ENCODE results near the gene PTPRM. TPM values are rescaled to one million over a fixed set of nuclear protein-coding genes. Genes with fewer than 3 reads are reported as not detected.

PTPRM gene
- polyA plus RNA-seq, 1 donor = 85.4 TPM

DNA sequence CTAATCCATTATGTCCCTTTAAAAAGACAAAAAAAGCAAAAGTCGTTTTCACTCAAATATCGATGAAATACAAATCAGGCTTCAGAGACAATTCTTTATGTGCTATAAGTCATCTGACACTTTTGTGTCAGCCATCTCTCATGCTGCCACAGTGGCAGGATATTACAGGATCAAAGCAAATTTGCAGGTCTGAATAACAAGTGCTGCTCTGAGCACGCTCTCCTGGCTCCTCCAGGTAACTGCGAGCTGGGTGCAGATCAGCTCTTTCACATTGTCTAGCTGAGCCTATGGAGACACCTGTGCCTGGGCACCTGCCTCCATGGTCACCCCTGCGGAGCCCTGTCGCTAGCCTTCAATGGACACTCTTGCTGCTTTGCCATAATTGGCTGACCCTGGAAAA lies 792.0 kb downstream of the PTPRM start:
- no peak for DNase-seq (ENCODE audit: low read depth)

DNA sequence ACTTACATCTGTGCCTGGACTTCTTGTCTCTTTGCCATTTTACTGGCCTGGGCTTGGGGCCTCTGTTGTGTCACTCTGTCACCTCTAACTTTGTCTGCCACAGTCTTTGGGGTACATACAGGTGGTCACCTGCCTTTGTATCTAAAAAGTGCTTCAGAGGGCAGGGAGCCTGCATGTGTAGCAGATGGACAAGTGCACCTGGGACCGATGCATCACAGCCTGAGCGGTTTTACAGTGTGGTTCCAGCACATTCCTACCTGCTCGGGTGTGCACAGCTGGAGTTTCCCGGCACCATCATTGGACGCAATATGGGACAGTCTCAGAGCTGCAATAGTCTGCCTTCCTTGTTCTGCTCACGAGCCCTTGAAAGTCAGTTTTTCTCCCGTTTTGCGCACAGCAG lies 792.4 kb downstream of the PTPRM start:
- DNase-seq (ENCODE audit: low read depth) = no peak

DNA sequence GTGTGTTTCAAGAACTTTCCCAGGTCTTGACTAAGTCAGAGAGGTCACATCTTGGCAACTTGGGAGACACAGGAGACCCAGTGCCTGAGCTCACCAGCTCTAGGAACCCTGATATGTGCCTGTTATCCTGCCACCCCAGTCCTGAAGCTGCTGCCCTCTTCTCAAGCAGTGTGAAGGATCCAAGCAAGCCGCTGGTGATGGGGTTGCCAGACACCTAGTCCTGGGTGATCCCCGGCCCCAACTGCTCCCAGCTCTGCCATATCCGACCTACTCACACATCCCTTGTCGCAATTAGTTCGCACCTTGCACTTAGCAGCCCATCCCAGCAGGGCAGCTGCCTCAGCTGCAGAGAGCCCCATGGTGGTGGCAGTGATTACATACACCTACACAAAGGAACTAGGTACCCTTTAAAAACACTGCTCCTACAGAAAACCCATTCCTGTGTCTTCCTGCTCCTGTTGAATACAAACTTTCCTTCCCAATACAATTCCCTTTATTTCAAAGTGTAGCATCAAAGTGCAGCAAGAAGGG lies 794.9 kb downstream of the PTPRM start:
- no peak for DNase-seq (ENCODE audit: low read depth)

DNA sequence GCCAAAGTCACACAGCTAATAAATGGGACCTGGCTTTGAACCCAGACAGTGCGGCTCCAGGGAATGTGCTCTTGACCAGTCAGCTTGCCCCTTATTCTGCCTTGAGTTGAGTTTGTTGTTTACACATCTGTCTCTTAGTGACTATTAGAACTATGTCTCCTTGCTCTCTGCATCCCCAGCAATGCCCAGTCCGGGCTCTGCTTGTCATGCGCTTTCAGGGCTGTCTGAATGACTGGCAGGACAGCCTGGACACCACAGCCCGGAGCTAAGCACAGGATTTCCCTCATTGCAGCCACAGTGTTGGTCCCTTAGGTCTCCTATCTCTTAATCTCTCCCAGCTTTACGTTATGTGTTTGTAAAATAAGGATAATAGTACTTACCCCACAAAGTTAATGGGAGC lies 795.7 kb downstream of the PTPRM start:
- no peak for DNase-seq (ENCODE audit: low read depth)

DNA sequence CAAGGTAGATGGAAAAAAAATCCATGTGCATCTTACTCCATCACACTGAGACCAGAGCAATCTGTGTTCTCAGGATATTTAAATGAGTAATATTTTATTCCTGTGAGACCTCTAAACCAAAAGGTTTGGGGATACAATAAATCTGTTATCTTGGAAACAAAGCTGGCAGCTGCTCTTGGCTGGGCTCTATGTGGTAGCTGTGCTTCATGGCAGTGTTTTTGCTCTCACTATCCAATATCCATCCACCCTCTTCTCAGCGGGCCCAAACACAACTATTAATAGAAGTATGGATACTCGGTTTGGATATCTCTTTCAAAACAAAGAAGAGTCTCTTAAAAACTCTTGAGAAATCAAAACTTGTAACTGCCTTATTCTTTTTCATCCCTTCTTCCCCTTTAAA lies 797.3 kb downstream of the PTPRM start:
- DNase-seq (ENCODE audit: low read depth) = no peak

DNA sequence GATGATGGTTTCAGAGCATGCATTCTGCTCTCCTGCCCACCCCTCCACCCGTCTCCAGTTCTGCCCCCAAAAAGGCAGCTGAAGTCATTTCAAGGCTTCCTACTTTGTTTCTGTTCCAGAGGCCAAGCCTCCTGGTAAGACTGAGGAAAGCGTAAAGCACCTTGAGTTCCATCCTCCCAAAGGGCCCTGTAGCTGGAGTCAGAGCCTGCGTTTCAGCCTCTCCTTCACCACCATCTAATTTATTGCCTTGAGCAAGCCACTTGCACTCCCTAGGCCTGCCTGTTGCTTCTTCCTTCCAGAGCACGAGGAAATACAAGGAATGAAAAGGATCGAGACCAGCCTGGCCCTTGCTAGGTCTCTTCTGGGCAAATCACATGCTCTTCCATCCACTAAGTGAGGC lies 797.9 kb downstream of the PTPRM start:
- DNase-seq (ENCODE audit: low read depth) = no peak

DNA sequence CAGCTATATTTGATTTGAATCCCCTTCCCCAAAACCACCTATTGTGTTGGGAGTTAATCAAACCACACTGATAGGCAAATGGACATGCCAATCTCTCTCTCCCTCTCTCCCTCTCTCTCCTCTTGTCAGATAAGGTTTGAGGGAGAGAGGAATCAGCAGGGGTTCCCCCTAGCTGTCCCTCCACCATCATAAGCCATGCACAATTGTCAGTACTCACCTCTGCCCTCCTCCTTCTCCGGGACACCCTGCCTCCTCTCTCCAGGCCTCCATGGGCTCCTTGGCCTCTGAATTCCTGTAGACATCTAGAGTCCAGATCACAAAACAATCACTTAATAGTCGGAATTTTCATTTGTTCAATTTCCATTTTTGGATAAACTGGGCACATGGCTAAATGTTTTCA lies 798.4 kb downstream of the PTPRM start:
- no peak for DNase-seq (ENCODE audit: low read depth)

DNA sequence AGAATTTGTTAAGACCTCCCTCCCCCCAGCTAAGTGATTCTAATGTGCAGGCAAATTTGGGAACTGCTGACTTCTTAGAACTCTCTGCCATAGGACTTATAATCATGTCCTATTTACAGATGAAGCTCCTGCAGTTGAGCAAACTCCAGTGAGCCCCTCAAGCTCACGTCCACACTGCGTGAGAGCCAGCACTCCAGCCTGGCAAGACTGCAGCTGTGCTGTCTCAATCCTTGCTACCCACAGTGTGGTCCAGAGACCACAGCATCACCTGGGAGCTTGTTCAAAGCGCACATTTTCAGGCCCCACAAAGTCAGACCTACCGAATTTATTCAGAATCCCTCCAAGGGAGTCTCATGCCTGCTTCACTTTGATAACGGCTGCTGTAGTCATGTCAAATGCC lies 799.0 kb downstream of the PTPRM start:
- DNase-seq (ENCODE audit: low read depth) = no peak

DNA sequence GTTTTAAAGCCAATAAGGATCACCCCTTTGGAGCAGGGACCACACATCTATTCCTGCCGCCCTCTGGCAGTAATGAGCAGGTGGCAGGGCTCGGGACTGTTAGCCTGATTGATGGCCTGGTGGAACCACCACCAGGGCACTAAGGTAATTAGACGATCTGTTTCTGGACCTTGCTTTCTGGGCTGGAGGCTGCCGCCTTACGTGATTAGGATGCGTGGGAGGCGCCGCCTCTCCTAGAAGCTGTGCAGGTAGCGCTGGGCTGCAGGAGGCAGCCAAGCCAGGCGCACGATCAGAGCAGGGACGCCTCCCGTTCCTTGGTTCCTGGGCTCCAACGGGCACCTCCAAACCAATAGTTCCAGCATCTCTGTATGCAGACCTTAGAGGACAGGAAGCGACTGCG lies 799.5 kb downstream of the PTPRM start:
- no peak for DNase-seq (ENCODE audit: low read depth)

DNA sequence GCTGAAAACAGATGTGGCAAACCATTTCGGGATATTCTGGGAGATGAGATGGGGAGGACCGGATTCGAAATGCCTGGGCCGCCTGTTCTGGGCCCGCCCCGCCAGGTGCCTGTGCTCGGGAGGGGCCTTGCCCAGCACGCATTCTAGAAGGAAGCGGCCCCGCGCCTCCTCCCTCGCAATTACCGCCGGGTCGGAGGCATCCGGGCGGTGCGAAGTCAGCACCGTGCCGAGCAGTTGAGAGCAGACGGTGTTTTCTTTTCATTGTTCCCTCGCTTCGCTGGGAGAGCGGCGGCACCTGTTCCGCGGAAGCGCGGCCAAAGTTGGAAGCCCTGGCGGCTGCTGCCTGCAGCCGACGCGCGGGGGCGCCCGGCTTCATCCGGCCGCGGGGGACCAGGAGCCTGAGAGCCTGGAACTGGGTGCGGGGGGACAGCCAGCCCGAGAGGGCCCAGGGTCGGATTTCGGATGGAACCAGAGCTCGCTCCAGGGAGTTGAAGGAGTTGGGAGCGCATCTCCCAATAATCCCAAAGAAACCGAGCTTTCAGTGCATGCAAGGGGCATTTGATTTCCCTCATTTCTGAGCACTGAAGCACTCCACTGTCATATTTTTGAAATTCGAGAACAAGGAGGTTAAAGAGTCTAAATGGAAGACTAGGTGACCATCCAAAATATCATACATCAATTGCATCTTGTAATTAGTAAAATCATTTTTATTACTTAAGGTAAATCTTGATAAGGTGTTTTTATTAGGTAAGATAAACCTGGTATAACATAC lies 800.3 kb downstream of the PTPRM start:
- no peak for DNase-seq (ENCODE audit: low read depth)

DNA sequence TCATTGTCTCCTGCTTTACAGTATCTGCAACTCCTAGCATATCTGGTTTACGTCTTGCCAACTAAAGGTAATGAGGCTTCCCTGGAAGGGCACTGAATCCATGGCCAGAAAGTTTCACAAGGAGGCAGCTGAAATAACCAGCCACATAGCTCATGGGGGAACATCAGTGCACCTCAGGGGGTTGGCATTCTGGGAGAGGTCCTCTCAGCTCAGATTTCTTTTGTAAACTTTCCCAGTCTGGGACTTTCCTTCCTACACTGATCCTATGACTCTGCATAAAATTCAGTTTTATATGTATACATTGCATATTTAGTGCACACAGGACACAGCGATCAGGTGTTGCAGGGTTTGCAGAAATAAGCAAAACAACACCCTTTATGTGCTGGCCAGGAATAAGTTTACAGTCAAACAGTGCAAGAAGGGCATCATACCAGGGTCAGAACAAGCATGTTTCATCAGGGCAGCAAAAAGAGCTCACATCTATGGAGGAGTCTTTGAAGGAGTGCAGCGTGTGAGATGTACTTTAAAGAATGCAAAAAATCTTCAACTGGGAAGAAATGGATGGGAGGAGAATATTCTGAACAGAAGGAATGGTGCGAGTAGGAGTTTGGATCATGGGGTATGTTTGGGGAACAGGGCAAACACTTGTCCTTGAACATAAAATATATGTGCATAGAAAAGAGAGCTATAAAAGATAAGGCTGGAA lies 801.5 kb downstream of the PTPRM start:
- no peak for DNase-seq (ENCODE audit: low read depth)

DNA sequence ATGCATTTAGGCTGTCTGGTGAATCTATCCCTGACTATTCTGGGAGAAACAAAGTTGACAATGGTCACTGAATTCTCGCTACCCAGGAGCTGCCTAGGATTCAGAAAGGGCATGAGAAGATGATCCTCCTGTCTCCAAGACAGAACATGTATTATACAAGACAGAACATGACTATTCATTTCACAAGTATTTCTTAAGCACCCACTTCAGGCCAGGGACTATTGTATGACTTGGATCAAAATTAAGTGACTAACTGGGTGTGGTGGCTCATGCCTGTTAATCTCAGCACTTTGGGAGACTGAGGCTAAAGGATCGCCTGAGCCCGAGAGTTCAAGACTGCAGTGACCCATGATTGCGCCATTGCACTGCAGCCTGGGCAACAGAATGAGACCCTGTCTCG lies 806.4 kb downstream of the PTPRM start:
- no peak for DNase-seq (ENCODE audit: low read depth)

DNA sequence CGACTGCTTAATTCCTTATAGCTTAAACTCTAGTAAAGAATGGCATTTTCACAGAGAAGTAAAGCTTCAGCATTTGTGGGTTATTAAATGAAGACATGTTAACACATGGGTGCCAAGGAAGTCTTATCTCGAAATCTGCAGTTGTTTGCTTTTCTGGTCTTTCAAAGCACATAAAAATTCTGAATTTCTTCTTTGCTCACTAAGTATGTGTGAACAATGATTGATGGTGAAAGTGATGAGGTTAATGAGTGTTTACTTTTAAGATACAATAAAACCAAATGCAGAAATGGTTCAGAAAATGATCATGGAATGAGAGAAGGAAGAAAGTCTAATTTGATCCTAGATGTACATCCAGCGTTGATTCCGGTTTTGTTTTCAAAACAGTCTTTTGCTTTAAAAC lies 807.6 kb downstream of the PTPRM start:
- DNase-seq (ENCODE audit: low read depth) = no peak

DNA sequence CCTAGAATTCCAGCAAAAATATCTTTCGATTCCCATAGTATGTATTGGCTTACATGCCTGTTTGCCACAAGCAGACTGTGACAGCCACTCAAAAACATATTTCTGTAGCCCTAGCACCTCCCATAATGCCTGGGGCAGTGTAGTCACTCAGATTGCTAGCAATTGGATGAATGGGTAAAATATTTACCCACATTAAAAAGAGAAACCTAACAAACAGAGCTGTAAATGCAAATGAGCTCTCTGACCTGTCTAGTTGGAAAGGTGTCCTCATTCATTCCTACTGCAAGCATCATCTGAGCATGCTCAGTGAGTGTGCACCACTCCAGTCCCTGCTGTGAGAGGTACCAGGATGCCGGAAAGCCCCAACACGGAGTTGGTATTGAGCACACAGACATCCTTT lies 808.1 kb downstream of the PTPRM start:
- no peak for DNase-seq (ENCODE audit: low read depth)

DNA sequence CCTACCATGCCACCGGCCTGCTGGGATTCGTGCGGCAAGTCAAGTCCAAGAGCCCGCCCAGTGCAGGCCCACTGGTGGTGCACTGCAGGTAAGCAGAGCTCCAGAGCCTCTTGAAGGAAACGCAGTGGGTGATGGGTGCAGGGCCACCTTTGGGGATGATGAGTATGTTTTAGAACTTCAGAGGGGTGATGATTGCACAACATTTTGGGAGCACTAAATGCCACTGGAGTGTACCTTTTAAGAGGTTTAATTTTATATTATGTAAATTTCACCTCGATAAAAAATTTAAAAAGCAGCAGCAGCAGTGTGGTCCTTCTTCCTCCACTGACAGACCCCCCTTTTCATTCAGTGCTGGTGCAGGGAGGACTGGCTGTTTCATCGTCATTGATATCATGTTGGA lies 809.0 kb downstream of the PTPRM start:
- DNase-seq (ENCODE audit: low read depth) = no peak

DNA sequence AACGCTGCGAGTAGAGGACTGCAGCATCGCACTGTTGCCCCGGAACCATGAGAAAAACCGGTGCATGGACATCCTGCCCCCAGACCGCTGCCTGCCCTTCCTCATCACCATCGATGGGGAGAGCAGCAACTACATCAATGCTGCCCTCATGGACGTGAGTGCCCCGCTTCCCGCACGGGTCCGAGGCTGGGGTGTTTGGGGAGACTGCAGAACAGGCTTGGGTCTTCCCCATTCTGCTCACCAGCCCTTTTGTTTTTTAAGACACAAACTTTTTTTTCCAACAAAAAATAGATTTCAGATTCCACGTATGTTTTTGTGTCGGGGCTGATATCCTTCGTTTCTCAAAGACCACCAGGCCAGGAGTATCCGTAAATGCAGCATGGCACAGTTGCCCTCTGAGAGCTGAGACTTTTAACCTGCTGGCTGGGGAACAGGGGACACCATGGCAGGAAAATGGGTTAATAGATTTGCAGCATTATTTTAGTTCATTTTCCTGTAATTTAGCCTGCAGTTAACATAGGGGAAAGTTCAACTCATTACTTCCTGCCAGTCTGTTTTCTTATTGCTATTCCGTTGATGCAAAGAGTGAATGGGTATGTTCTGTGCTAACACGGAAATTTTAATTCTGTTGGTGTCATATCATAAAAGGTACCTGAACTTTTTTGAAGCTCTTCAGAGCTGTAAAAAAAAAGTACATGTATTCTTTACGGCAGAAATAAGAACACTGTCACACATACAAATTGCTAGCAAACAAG lies 812.2 kb downstream of the PTPRM start:
- no peak for DNase-seq (ENCODE audit: low read depth)

DNA sequence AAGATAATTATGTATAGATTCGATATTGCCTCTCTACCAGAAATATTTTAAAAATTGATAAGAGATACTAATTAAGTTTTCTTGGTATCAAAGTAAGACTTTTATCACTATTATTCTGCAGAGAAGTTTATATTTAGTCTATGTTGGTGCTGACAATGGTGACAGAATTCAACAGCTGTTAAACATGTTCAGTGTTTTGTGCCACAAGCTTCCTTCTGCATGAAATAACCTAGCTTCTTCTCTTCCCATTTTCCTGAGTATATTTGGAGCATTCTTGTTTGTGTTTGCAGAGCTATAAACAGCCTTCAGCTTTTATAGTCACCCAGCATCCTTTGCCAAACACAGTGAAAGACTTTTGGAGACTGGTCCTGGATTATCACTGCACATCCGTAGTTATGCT lies 812.9 kb downstream of the PTPRM start:
- DNase-seq (ENCODE audit: low read depth) = no peak

DNA sequence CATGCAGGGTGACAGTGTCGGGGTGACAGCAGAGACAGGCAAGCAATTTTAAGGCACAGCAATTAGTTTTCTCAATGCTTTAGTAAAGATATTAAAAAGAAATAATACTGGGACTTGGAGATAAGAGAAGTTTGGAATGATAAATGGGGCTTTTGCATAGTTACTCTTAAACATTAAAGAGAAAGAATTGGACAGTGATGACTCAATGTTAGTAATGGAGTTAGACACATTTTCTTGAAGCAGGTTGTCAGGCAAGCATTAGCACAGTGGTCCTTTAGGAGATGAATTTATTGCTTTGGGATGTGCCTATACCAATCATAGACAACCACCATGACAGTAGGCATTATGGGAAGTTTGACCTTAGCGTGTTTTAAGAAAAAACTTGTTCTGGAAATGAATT lies 813.8 kb downstream of the PTPRM start:
- no peak for DNase-seq (ENCODE audit: low read depth)

DNA sequence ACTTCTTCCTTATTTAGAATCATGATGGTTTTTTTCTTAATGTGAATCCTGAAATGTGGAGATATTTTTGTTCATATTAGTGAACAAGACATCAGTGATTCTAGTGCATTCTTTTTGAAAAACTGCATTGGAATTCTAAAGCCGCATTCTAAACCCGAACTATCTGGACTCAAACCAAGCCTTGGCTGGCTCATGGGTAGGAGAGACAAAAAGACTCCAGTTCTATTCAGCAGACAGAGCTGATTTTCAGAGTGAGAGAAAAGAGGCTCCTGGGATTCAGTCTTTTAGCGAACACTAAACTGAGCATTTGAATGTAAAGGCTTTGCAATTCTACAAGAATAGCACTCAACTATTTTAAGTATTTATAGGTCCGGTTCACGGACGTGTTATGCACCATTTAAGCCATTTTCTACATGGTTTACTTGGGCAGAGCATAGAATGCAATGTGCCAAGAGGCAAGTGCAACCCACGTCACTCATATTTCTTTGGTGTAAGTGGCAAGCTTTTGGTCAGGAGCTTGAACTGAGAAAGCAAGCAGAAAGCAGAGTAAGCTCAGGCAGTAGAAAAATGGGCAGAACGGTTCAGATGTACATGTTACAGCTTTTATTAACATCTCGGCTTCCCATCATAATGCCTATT lies 814.8 kb downstream of the PTPRM start:
- no peak for DNase-seq (ENCODE audit: low read depth)

DNA sequence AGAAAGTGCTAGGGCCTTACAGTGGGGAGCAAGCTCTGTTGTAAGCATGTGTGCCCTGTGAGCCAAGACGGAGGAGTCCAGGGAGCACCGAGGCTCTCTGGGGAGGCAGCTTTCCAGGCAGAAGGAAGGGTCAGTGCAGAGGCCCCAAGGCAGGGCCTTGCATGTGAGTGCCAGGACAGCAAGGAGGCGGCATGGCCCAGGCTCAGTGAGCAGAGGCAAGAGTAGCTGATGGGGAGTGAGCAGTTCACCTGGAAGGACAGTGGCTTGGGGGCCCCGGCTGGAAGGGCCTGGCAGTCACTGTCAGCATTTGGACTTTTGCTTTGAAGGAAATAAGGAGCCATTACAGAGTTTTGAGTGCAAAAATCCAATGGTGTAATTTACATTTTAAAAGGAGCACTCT lies 818.3 kb downstream of the PTPRM start:
- DNase-seq (ENCODE audit: low read depth) = no peak

DNA sequence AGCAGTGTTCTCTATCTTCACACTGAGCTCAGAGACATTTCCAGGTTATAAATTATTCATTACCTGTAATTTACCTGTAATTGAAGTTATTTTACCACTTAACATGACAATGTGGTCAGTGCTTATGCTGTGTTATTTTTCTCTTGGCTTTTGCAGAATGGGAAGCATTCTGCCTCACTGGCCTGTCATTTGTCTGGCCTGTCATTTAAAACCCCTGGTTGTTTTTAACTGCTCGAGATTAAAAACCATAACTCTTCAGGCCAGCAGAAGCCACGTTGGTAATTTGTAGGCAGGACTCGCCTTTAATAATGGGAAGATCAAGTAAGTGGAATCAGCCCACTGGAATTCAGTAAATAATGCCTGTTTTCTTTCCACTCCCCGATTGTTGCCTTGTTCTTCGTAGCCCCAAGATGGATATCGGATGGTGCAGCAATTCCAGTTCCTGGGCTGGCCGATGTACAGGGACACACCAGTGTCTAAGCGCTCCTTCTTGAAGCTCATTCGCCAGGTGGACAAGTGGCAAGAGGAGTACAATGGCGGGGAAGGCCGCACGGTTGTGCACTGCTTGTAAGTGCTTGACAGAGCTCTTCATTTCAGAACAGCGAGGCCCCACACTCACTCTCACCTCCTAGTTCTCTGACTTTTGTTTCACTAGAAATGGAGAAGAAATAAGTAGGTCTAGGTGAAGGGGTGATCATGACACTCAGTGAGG lies 819.7 kb downstream of the PTPRM start:
- no peak for DNase-seq (ENCODE audit: low read depth)

Data from forelimb muscle (tissue), 1 donor.